ENCODE data around the gene HPS4. TPM values are rescaled to one million over a fixed set of nuclear protein-coding genes. Genes with fewer than 3 reads are reported as not detected.

HPS4 gene
- total and polyA plus RNA-seq, 2 experiments from 2014 or later, result 16.2 to 27.1 TPM

DNA sequence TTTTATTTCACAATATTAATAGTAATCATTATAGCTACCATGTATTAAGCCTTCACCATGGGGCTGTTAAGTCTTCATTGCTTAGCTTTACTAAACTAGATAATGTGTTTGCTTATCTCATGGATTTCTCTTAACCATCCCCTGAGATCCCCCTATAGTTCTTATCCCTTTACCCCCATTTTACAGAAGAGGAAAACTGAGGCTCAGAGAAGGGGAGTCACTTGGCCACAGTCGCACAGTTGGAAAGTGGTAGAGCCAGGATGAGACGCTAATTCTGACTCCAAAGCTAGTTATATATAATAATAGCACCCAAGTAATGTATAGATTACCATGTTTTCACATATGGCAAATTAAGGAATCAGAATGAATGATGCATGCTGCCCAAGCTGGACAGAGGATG lies 38.4 kb upstream of the HPS4 start:
- H3K27ac ChIP-seq, result no peak overlapping the region
- H3K4me3 ChIP-seq, result no peak overlapping the region
- no peaks in the 10 kb centered on the region for H3K27me3 ChIP-seq (replicated peaks; ENCODE audit: insufficient read depth)
- no peak overlapping the region for H2AFZ ChIP-seq
- 94 to 95% methylated on average over 2 of the region's 2 CpGs for WGBS, 2 experiments (ENCODE audit: low coverage in 1 of 2, low lambda C conversion rate in 2 of 2, missing lambda C conversion rate in 2 of 2)
- DNase-seq, result no peak
- in situ Hi-C loops (cut with MboI), result no loop called here
- no peak for TF ChIP-seq EZH2phosphoT487 (IDR thresholded peaks at IDR 0.05; ENCODE audit: insufficient read depth, low read depth)
- no peak for TF ChIP-seq EZH2 (IDR thresholded peaks at IDR 0.05; ENCODE audit: insufficient read depth, poor library complexity, severe bottlenecking)
- no peak overlapping the region for H3K4me2 ChIP-seq (ENCODE audit: unreplicated experiment)
- H3K79me2 ChIP-seq (ENCODE audit: insufficient read depth), result no peaks in the 10 kb centered on the region
- H3K9me3 ChIP-seq (ENCODE audit: low read depth), result no peaks in the 10 kb centered on the region
- no peak overlapping the region for H3K9ac ChIP-seq
- no peaks in the 10 kb centered on the region for H4K20me1 ChIP-seq (ENCODE audit: insufficient read depth)
- H3K36me3 ChIP-seq (ENCODE audit: low read depth), result no peaks in the 10 kb centered on the region
- H3K4me1 ChIP-seq (ENCODE audit: insufficient read depth), result no peaks in the 10 kb centered on the region
- 0 out of 2 replicates have a peak, but pooled peaks cover 6% of the 10 kb centered on the region for H3F3A ChIP-seq (ENCODE audit: insufficient read depth)
- H3K9me2 ChIP-seq (ENCODE audit: insufficient read depth), result no peaks in the 10 kb centered on the region

DNA sequence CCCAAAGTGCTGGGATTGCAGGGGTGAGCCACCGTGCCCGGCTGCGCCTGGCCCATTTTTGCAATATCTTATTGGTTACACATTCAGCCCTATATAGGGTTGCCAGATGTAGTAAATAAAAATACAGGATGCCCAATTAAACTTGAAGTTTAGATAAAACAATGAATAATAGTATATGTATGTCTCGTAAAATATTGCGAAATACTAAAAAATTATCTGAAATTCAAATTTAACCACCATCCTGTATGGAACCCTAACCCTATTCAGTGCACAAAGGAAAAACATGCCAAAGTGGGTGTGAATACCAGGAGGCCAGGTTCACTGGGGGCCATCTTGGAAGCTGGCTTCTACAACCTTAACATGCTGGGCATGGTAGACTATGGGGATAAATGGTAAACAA lies 33.8 kb upstream of the HPS4 start:
- Histone ChIP-seq H3K4me2 (ENCODE audit: unreplicated experiment) (no peak overlapping the region), H3K4me1 (ENCODE audit: insufficient read depth) (peaks cover 7% of the 10 kb centered on the region; the same call in 1 of the 2 replicates), H3K4me3 (no peak overlapping the region), H3K9me3 (ENCODE audit: low read depth) (no peaks in the 10 kb centered on the region), H3K9ac (no peak overlapping the region), H3F3A (ENCODE audit: insufficient read depth) (0 out of 2 replicates have a peak, but pooled peaks cover 6% of the 10 kb centered on the region), H2AFZ (no peak overlapping the region), H3K36me3 (ENCODE audit: low read depth) (no peaks in the 10 kb centered on the region), H3K27ac (no peak overlapping the region), H3K27me3 (replicated peaks; ENCODE audit: insufficient read depth) (no peaks in the 10 kb centered on the region), H3K9me2 (ENCODE audit: insufficient read depth) (no peaks in the 10 kb centered on the region), H4K20me1 (ENCODE audit: insufficient read depth) (no peaks in the 10 kb centered on the region), H3K79me2 (ENCODE audit: insufficient read depth) (peaks cover 17% of the 10 kb centered on the region; the same call in 1 of the 2 replicates)
- WGBS, 2 experiments (ENCODE audit: low coverage in 1 of 2, low lambda C conversion rate in 2 of 2, missing lambda C conversion rate in 2 of 2), result 98 to 100% methylated on average over 5 of the region's 5 CpGs
- in situ Hi-C loops (cut with MboI), result loop anchor here (10.0 kb wide), 1 partner anchor 117 kb away; no protein-coding TSS in a partner anchor
- DNase-seq, result no peak
- TF ChIP-seq EZH2phosphoT487 (IDR thresholded peaks at IDR 0.05; ENCODE audit: insufficient read depth, low read depth) (no peak), EZH2 (IDR thresholded peaks at IDR 0.05; ENCODE audit: insufficient read depth, poor library complexity, severe bottlenecking) (no peak)

GRCh38 chr22:26516503-26516902 lies 32.9 kb upstream of the HPS4 start:
- no peaks in the 10 kb centered on the region for H3K9me3 ChIP-seq (ENCODE audit: low read depth)
- 94 to 100% methylated on average over 1 of the region's 1 CpG for WGBS, 2 experiments (ENCODE audit: low coverage in 1 of 2, low lambda C conversion rate in 2 of 2, missing lambda C conversion rate in 2 of 2)
- H3K27me3 ChIP-seq (replicated peaks; ENCODE audit: insufficient read depth), result no peaks in the 10 kb centered on the region
- H3K36me3 ChIP-seq (ENCODE audit: low read depth), result no peaks in the 10 kb centered on the region
- H4K20me1 ChIP-seq (ENCODE audit: insufficient read depth), result no peaks in the 10 kb centered on the region
- H3K4me1 ChIP-seq (ENCODE audit: insufficient read depth), result peaks cover 8% of the 10 kb centered on the region
- H3K4me3 ChIP-seq, result no peak overlapping the region
- H3K79me2 ChIP-seq (ENCODE audit: insufficient read depth), result peaks cover 27% of the 10 kb centered on the region
- no peak overlapping the region for H3K4me2 ChIP-seq (ENCODE audit: unreplicated experiment)
- in situ Hi-C loops (cut with MboI), result loop anchor here (10.0 kb wide), 1 partner anchor 118 kb away; no protein-coding TSS in a partner anchor
- H3F3A ChIP-seq (ENCODE audit: insufficient read depth), result 0 out of 2 replicates have a peak, but pooled peaks cover 6% of the 10 kb centered on the region
- H3K9me2 ChIP-seq (ENCODE audit: insufficient read depth), result no peaks in the 10 kb centered on the region
- TF ChIP-seq EZH2 (IDR thresholded peaks at IDR 0.05; ENCODE audit: insufficient read depth, poor library complexity, severe bottlenecking), result no peak
- TF ChIP-seq EZH2phosphoT487 (IDR thresholded peaks at IDR 0.05; ENCODE audit: insufficient read depth, low read depth), result no peak
- no peak overlapping the region for H2AFZ ChIP-seq
- DNase-seq, result no peak
- H3K27ac ChIP-seq, result no peak overlapping the region
- H3K9ac ChIP-seq, result no peak overlapping the region

DNA sequence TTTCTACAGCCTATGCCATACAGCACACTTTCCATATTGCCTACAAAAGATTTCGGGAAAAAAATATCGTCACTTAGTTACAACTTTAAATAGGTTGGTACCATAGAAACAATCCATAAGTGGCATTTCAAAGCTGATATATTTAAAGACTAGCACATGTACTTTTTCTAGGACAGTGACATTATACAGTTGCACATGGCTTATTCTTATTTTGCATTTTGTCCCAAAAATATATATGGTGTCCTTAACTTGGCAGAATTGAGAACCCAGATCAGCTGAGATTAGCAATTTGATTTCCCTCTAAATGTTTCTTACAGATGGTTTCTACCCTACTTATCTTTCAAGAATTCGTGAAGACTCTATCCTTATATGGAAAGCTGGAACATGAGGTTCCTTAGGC lies 32.3 kb upstream of the HPS4 start:
- Histone ChIP-seq H3K79me2 (ENCODE audit: insufficient read depth) (peaks cover 32% of the 10 kb centered on the region), H3K36me3 (ENCODE audit: low read depth) (no peaks in the 10 kb centered on the region), H3K4me2 (ENCODE audit: unreplicated experiment) (no peak overlapping the region), H3F3A (ENCODE audit: insufficient read depth) (0 out of 2 replicates have a peak, but pooled peaks cover 6% of the 10 kb centered on the region), H2AFZ (no peak overlapping the region), H3K27ac (no peak overlapping the region), H3K27me3 (replicated peaks; ENCODE audit: insufficient read depth) (no peaks in the 10 kb centered on the region), H3K4me1 (ENCODE audit: insufficient read depth) (peaks cover 14% of the 10 kb centered on the region), H4K20me1 (ENCODE audit: insufficient read depth) (no peaks in the 10 kb centered on the region), H3K9me3 (ENCODE audit: low read depth) (no peaks in the 10 kb centered on the region), H3K9ac (no peak overlapping the region), H3K9me2 (ENCODE audit: insufficient read depth) (no peaks in the 10 kb centered on the region), H3K4me3 (no peak overlapping the region)
- no peak for DNase-seq
- in situ Hi-C loops (cut with MboI), result loop anchor here (10.0 kb wide), 1 partner anchor 119 kb away; no protein-coding TSS in a partner anchor
- no peak for TF ChIP-seq EZH2phosphoT487 (IDR thresholded peaks at IDR 0.05; ENCODE audit: insufficient read depth, low read depth)
- no peak for TF ChIP-seq EZH2 (IDR thresholded peaks at IDR 0.05; ENCODE audit: insufficient read depth, poor library complexity, severe bottlenecking)
- WGBS, 2 experiments (ENCODE audit: low coverage in 1 of 2, low lambda C conversion rate in 2 of 2, missing lambda C conversion rate in 2 of 2), result 94 to 98% methylated on average over 3 of the region's 3 CpGs
